ENCODE results near the gene VIL1. TPM values are rescaled to one million over a fixed set of nuclear protein-coding genes. Genes with fewer than 3 reads are reported as not detected.

Gene VIL1
- total RNA-seq, 1 experiment from 2014 or later, result 0.18 TPM

DNA sequence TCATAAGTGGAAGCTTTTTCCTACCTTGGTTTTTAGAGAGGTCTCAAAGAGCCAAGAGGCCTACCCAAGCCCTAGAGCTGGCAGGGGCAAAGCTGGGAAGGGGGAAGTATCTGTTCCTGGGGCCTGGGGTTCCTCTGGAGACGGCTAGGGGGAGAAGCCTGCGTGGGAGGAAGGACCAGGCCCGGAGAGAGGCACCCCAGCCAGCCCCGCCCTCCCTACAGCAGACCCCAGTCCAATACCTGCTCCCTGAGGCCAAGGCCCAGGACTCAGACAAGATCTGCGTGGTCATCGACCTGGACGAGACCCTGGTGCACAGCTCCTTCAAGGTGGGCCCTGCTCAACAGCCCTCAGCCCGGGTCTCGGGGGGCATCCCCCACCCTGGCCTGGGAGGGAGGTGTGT, 17.0 kb upstream of the VIL1 start:
- peak overlapping the region; percentile 76 for H3K27ac ChIP-seq (ENCODE audit: low read length)
- DNase-seq (ENCODE audit: low read depth, low spot score), result no peak
- CTCF ChIA-PET, result interaction anchor here (0.6 kb wide), 1 partner anchor 68 kb away, joined by 11 read pairs; no protein-coding TSS in a partner anchor
- in situ Hi-C loops (cut with HindIII; ENCODE audit: low pct_unique_long_range_greater_than_20kb, low sequenced_read_pairs) (no loop called here), intact Hi-C loops (cut with micrococcal nuclease; ENCODE audit: unreplicated experiment) (no loop called here)
- no peaks in the 10 kb centered on the region; the same call in none of the 2 replicates for H3K36me3 ChIP-seq (ENCODE audit: control insufficient read depth, insufficient read depth, low read length)
- H3K4me1 ChIP-seq (ENCODE audit: control insufficient read depth, insufficient read depth, low read length), result peaks cover 60% of the 10 kb centered on the region
- no peaks in the 10 kb centered on the region for H3K9me3 ChIP-seq (ENCODE audit: control insufficient read depth, insufficient read depth, low read depth, low read length)
- POLR2A ChIA-PET, result no interaction called here
- no peak for ATAC-seq
- TF ChIP-seq, protein P1, sequence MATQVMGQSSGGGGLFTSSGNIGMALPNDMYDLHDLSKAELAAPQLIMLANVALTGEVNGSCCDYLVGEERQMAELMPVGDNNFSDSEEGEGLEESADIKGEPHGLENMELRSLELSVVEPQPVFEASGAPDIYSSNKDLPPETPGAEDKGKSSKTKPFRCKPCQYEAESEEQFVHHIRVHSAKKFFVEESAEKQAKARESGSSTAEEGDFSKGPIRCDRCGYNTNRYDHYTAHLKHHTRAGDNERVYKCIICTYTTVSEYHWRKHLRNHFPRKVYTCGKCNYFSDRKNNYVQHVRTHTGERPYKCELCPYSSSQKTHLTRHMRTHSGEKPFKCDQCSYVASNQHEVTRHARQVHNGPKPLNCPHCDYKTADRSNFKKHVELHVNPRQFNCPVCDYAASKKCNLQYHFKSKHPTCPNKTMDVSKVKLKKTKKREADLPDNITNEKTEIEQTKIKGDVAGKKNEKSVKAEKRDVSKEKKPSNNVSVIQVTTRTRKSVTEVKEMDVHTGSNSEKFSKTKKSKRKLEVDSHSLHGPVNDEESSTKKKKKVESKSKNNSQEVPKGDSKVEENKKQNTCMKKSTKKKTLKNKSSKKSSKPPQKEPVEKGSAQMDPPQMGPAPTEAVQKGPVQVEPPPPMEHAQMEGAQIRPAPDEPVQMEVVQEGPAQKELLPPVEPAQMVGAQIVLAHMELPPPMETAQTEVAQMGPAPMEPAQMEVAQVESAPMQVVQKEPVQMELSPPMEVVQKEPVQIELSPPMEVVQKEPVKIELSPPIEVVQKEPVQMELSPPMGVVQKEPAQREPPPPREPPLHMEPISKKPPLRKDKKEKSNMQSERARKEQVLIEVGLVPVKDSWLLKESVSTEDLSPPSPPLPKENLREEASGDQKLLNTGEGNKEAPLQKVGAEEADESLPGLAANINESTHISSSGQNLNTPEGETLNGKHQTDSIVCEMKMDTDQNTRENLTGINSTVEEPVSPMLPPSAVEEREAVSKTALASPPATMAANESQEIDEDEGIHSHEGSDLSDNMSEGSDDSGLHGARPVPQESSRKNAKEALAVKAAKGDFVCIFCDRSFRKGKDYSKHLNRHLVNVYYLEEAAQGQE (IDR thresholded peaks at IDR 0.05; ENCODE audit: insufficient read depth in 1 of 2, low read depth in 2 of 2, low read length in 1 of 2), result no peak
- no peak for TF ChIP-seq TCF7L2 (IDR thresholded peaks at IDR 0.05; ENCODE audit: low read depth, low read length)
- TF ChIP-seq POLR2AphosphoS5 (IDR thresholded peaks at IDR 0.05; ENCODE audit: low read depth, low read length), result no peak
- TF ChIP-seq SIN3A (IDR thresholded peaks at IDR 0.05; ENCODE audit: borderline replicate concordance, insufficient read depth, low read depth, low read length), result no peak
- TF ChIP-seq, protein P2, sequence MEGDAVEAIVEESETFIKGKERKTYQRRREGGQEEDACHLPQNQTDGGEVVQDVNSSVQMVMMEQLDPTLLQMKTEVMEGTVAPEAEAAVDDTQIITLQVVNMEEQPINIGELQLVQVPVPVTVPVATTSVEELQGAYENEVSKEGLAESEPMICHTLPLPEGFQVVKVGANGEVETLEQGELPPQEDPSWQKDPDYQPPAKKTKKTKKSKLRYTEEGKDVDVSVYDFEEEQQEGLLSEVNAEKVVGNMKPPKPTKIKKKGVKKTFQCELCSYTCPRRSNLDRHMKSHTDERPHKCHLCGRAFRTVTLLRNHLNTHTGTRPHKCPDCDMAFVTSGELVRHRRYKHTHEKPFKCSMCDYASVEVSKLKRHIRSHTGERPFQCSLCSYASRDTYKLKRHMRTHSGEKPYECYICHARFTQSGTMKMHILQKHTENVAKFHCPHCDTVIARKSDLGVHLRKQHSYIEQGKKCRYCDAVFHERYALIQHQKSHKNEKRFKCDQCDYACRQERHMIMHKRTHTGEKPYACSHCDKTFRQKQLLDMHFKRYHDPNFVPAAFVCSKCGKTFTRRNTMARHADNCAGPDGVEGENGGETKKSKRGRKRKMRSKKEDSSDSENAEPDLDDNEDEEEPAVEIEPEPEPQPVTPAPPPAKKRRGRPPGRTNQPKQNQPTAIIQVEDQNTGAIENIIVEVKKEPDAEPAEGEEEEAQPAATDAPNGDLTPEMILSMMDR (IDR thresholded peaks at IDR 0.05), result no peak
- H3K4me3 ChIP-seq (ENCODE audit: low read depth in 2 of 2, low read length in 2 of 2), result peak overlapping the region; percentile 76 to 78
- BruUV-seq (replicated peaks), result no TSS peak
- H3K27me3 ChIP-seq (ENCODE audit: control insufficient read depth, insufficient read depth, low read length), result no peaks in the 10 kb centered on the region

DNA sequence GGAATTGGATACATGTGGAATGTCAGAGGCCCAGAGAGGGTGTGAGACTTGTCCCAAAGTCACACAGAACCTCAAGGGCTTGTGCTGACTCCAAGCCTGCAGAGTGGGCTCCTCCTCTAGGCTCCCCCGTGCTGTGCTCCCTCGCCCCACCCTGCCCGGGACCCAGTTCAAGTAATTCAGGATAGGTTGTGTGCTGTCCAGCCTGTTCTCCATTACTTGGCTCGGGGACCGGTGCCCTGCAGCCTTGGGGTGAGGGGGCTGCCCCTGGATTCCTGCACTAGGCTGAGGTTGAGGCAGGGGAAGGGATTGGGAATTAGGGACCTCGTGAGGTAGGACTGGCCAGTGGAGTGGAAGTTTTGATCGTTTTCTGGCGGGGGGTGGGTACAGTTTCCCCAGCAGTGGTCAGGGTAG, 16.4 kb upstream of the VIL1 start:
- TF ChIP-seq POLR2AphosphoS5 (IDR thresholded peaks at IDR 0.05; ENCODE audit: low read depth, low read length), result no peak
- TF ChIP-seq, protein P1 (IDR thresholded peaks at IDR 0.05; ENCODE audit: insufficient read depth in 1 of 2, low read depth in 2 of 2, low read length in 1 of 2), result no peak
- TF ChIP-seq SIN3A (IDR thresholded peaks at IDR 0.05; ENCODE audit: borderline replicate concordance, insufficient read depth, low read depth, low read length), result no peak
- TF ChIP-seq TCF7L2 (IDR thresholded peaks at IDR 0.05; ENCODE audit: low read depth, low read length), result no peak

More for the DNA sequence above, 16.4 kb upstream of the VIL1 start:
- no peak overlapping the region; a peak in 1 of 4 replicates for H3K4me3 ChIP-seq (ENCODE audit: low read depth in 2 of 2, low read length in 2 of 2)
- ATAC-seq (no peak), DNase-seq (ENCODE audit: low read depth, low spot score) (no peak)
- in situ Hi-C loops (cut with HindIII; ENCODE audit: low pct_unique_long_range_greater_than_20kb, low sequenced_read_pairs) (no loop called here), intact Hi-C loops (cut with micrococcal nuclease; ENCODE audit: unreplicated experiment) (no loop called here)
- H3K9me3 ChIP-seq (ENCODE audit: control insufficient read depth, insufficient read depth, low read depth, low read length), result no peaks in the 10 kb centered on the region
- CTCF ChIA-PET, result no interaction called here
- BruUV-seq (replicated peaks), result no TSS peak
- peaks cover 59% of the 10 kb centered on the region for H3K4me1 ChIP-seq (ENCODE audit: control insufficient read depth, insufficient read depth, low read length)
- peak overlapping the region; percentile 61 for H3K27ac ChIP-seq (ENCODE audit: low read length)
- POLR2A ChIA-PET, result no interaction called here
- H3K36me3 ChIP-seq (ENCODE audit: control insufficient read depth, insufficient read depth, low read length), result no peaks in the 10 kb centered on the region; the same call in none of the 2 replicates
- no peaks in the 10 kb centered on the region for H3K27me3 ChIP-seq (ENCODE audit: control insufficient read depth, insufficient read depth, low read length)
